Vagina (tissue), 2 donors: ENCODE measurements around the gene HOXC5. TPM values are rescaled to one million over a fixed set of nuclear protein-coding genes. Genes with fewer than 3 reads are reported as not detected.

Experiments
- DNase-seq, 2 donors: peaks; one replicate each; pipeline ENCODE4 v3.0.0-alpha.2; 2017; ENCODE audit errors: extremely low spot score in 2 of 2
- H3K27ac ChIP-seq: fragments of 200-600 bp; sonication (generic); one replicate; pipeline ENCODE4 v1.5.1; 2019
- H3K27me3 ChIP-seq: fragments of 200-600 bp; sonication (generic); one replicate; pipeline ENCODE4 v1.5.1; 2019
- H3K36me3 ChIP-seq, 2 donors: fragments of 200-600 bp; sonication (generic); one replicate each; pipeline ENCODE4 v1.5.1; 2017 to 2019
- H3K4me1 ChIP-seq: fragments of 200-600 bp; sonication (generic); one replicate; pipeline ENCODE4 v1.5.1; 2019
- H3K4me3 ChIP-seq, 2 donors: fragments of 200-600 bp; sonication (generic); 1 replicate in 1 of 2; 2 replicates in 1 of 2; pipeline ENCODE4 v1.5.1; 2016 to 2019
- H3K9me3 ChIP-seq: fragments of 200-600 bp; sonication (generic); one replicate; pipeline ENCODE4 v1.5.1; 2019
- CTCF ChIP-seq, 3 experiments: fragments of 450-650 bp in 2 of 3; fragments of 200-600 bp in 1 of 3; sonication (generic) in 1 of 3; IDR thresholded peaks; one replicate each; pipeline ENCODE4 v1.5.1; 2017 to 2019; ENCODE audit warnings: antibody characterized with exemption in 3 of 3, mild to moderate bottlenecking in 2 of 3, moderate library complexity in 2 of 3
- POLR2A ChIP-seq, 2 donors: fragments of 450-650 bp; IDR thresholded peaks; one replicate each; pipeline ENCODE4 v1.6.1; 2017; ENCODE audit warnings: antibody characterized with exemption in 2 of 2, mild to moderate bottlenecking in 2 of 2, moderate library complexity in 2 of 2
- POLR2AphosphoS5 ChIP-seq, 2 donors: sonication (generic); formaldehyde crosslinking; IDR thresholded peaks; one replicate each; pipeline ENCODE4 v1.9.0; 2017; ENCODE audit warnings: antibody characterized with exemption in 2 of 2, mild to moderate bottlenecking in 2 of 2, low read depth in 1 of 2; ENCODE audit not compliant: insufficient read depth in 1 of 2
- intact Hi-C: fragments of 100-400 bp; cut with DNase I; formaldehyde crosslinking; loops from one replicate; pipeline ENCODE4 v1.15.1; 2023
- total RNA-seq: library from RNA; depleted of rRNA; stranded (reverse); fragments of >200 nt; gene quantifications from one replicate; pipeline ENCODE4 v1.2.3, GENCODE V29; 2016

The HOXC5 gene
- total RNA-seq, 1 donor from 2014 or later, result not detected

- H3K9me3 ChIP-seq, result no peaks in the 10 kb centered on the region
- no peak overlapping the region for H3K4me3 ChIP-seq
- intact Hi-C loops, result no loop called here
- H3K27me3 ChIP-seq, result no peaks in the 10 kb centered on the region
- DNase-seq, result no peak
- H3K4me1 ChIP-seq, result no peaks in the 10 kb centered on the region
- H3K36me3 ChIP-seq, result no peaks in the 10 kb centered on the region
- TF ChIP-seq POLR2A (IDR thresholded peaks at IDR 0.05), result no peak
- TF ChIP-seq POLR2AphosphoS5 (IDR thresholded peaks at IDR 0.05; ENCODE audit: insufficient read depth in 1 of 2, low read depth in 1 of 2), result no peak
- no peak for TF ChIP-seq CTCF (IDR thresholded peaks at IDR 0.05)
- H3K27ac ChIP-seq, result no peak overlapping the region
These were observed 28.3 kb downstream of the HOXC5 start for GRCh38 chr12:54060975-54061778.

- intact Hi-C loops, result no loop called here
- Histone ChIP-seq H3K36me3 (no peaks in the 10 kb centered on the region), H3K9me3 (no peaks in the 10 kb centered on the region), H3K4me1 (no peaks in the 10 kb centered on the region), H3K27me3 (no peaks in the 10 kb centered on the region), H3K4me3 (no peak overlapping the region), H3K27ac (no peak overlapping the region)
- no peak for DNase-seq
- TF ChIP-seq POLR2A (IDR thresholded peaks at IDR 0.05) (no peak), POLR2AphosphoS5 (IDR thresholded peaks at IDR 0.05; ENCODE audit: insufficient read depth in 1 of 2, low read depth in 1 of 2) (no peak), CTCF (IDR thresholded peaks at IDR 0.05) (no peak)
These were observed 32.8 kb downstream of the HOXC5 start for GRCh38 chr12:54065677-54066076.

- Histone ChIP-seq H3K27me3 (no peaks in the 10 kb centered on the region), H3K9me3 (no peaks in the 10 kb centered on the region), H3K36me3 (no peaks in the 10 kb centered on the region), H3K4me3 (no peak overlapping the region), H3K4me1 (no peaks in the 10 kb centered on the region), H3K27ac (no peak overlapping the region)
- intact Hi-C loops, result no loop called here
- TF ChIP-seq POLR2AphosphoS5 (IDR thresholded peaks at IDR 0.05; ENCODE audit: insufficient read depth in 1 of 2, low read depth in 1 of 2) (no peak), CTCF (IDR thresholded peaks at IDR 0.05) (no peak), POLR2A (IDR thresholded peaks at IDR 0.05) (no peak)
- no peak for DNase-seq
These were observed 33.6 kb downstream of the HOXC5 start for GRCh38 chr12:54066408-54066807.

- no peak for DNase-seq
- TF ChIP-seq POLR2AphosphoS5 (IDR thresholded peaks at IDR 0.05; ENCODE audit: insufficient read depth in 1 of 2, low read depth in 1 of 2) (no peak), POLR2A (IDR thresholded peaks at IDR 0.05) (no peak), CTCF (IDR thresholded peaks at IDR 0.05) (no peak)
- no peak overlapping the region for H3K4me3 ChIP-seq
- H3K9me3 ChIP-seq, result no peaks in the 10 kb centered on the region
- no peaks in the 10 kb centered on the region for H3K4me1 ChIP-seq
- no peaks in the 10 kb centered on the region for H3K36me3 ChIP-seq
- intact Hi-C loops, result no loop called here
- no peak overlapping the region for H3K27ac ChIP-seq
- H3K27me3 ChIP-seq, result no peaks in the 10 kb centered on the region
These were observed 35.7 kb downstream of the HOXC5 start for GRCh38 chr12:54068418-54069070.

- H3K4me3 ChIP-seq, result no peak overlapping the region
- H3K27me3 ChIP-seq, result no peaks in the 10 kb centered on the region
- no peak for TF ChIP-seq CTCF (IDR thresholded peaks at IDR 0.05)
- no peak for TF ChIP-seq POLR2A (IDR thresholded peaks at IDR 0.05)
- no peak for TF ChIP-seq POLR2AphosphoS5 (IDR thresholded peaks at IDR 0.05; ENCODE audit: insufficient read depth in 1 of 2, low read depth in 1 of 2)
- H3K9me3 ChIP-seq, result no peaks in the 10 kb centered on the region
- intact Hi-C loops, result no loop called here
- H3K27ac ChIP-seq, result no peak overlapping the region
- no peaks in the 10 kb centered on the region for H3K36me3 ChIP-seq
- DNase-seq, result no peak
- H3K4me1 ChIP-seq, result no peaks in the 10 kb centered on the region
These were observed 39.1 kb downstream of the HOXC5 start for GRCh38 chr12:54071942-54072341.
